DND-41 (cell line): ENCODE measurements around the gene STARD7.

Source experiments
- EZH2 ChIP-seq: IDR thresholded peaks from 3 replicates; pipeline ENCODE4 v1.6.1; 2012; ENCODE audit warnings: borderline replicate concordance, low read depth, mild to moderate bottlenecking, moderate library complexity, low read length, inconsistent platforms; ENCODE audit not compliant: severe bottlenecking
- TF ChIP-seq, protein P1 (sequence below): IDR thresholded peaks from 2 replicates; pipeline ENCODE4 v1.5.1; 2012; ENCODE audit warnings: borderline replicate concordance, low read length, moderate library complexity, mild to moderate bottlenecking; ENCODE audit not compliant: poor library complexity, severe bottlenecking; ENCODE audit errors: extremely low read depth

DNA sequence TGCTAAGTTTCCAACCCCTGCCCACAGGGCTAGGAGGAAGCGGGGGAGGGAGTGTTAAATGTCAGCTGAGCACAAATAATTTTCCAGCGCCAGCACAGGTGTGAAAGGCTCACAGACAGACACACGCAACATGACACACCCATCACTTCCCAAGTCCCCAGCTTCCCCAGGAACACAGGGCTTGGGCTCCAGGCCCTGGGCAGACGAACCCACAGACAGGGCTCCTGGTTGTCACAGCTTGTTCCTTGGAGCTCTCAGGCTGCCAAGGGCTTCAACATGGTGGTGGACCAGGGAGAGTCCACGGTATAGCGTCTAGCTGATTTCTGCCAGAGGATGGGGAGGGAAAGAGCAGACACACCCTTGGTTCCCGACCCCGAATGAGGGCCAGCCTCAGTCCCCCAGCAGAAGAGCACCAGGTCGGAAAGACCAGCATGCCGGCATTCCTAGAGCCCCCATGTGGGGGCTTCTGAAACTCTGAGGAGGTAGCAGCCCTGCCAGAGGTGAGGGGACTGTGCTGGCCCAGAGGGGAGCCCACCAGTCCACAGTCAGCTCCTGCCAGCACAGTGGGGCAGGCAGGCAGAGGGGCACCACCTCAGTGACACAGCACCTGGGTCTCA lies 65.3 kb downstream of the STARD7 start:
- no peak for TF ChIP-seq EZH2
- TF ChIP-seq, protein P1, sequence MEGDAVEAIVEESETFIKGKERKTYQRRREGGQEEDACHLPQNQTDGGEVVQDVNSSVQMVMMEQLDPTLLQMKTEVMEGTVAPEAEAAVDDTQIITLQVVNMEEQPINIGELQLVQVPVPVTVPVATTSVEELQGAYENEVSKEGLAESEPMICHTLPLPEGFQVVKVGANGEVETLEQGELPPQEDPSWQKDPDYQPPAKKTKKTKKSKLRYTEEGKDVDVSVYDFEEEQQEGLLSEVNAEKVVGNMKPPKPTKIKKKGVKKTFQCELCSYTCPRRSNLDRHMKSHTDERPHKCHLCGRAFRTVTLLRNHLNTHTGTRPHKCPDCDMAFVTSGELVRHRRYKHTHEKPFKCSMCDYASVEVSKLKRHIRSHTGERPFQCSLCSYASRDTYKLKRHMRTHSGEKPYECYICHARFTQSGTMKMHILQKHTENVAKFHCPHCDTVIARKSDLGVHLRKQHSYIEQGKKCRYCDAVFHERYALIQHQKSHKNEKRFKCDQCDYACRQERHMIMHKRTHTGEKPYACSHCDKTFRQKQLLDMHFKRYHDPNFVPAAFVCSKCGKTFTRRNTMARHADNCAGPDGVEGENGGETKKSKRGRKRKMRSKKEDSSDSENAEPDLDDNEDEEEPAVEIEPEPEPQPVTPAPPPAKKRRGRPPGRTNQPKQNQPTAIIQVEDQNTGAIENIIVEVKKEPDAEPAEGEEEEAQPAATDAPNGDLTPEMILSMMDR, result no peak
